GM12865 (cell line): ENCODE results near the gene ADCY5.

Source experiments
- DNase-seq: peaks from one replicate; pipeline ENCODE4 v3.0.0; 2010; ENCODE audit warnings: low read depth
- H3K4me3 ChIP-seq: 2 replicates; pipeline ENCODE4 v1.5.1; 2011; ENCODE audit warnings: mild to moderate bottlenecking, low read depth, low read length, control low read depth
- CTCF ChIP-seq: IDR thresholded peaks from 2 replicates; pipeline ENCODE4 v1.5.1; 2011; ENCODE audit warnings: low read length, control low read depth, low read depth, inconsistent platforms; ENCODE audit not compliant: insufficient read depth; ENCODE audit errors: missing control alignments

The ADCY5 gene

GRCh38 chr3:123283657-123284398, 165.1 kb downstream of the ADCY5 start:
- no peak overlapping the region for H3K4me3 ChIP-seq
- no peak for TF ChIP-seq CTCF
- no peak for DNase-seq

- TF ChIP-seq CTCF, result no peak
- no peak overlapping the region for H3K4me3 ChIP-seq
- no peak for DNase-seq
Measured at GRCh38 chr3:123283074-123283473, 165.8 kb downstream of the ADCY5 start.

- DNase-seq, result no peak
- no peak overlapping the region for H3K4me3 ChIP-seq
- TF ChIP-seq CTCF, result no peak
Measured at GRCh38 chr3:123282461-123282860, 166.4 kb downstream of the ADCY5 start.

GRCh38 chr3:123281929-123282328, 167.0 kb downstream of the ADCY5 start:
- no peak for TF ChIP-seq CTCF
- H3K4me3 ChIP-seq, result no peak overlapping the region
- no peak for DNase-seq

GRCh38 chr3:123281406-123281805, 167.5 kb downstream of the ADCY5 start:
- no peak for TF ChIP-seq CTCF
- DNase-seq, result no peak
- no peak overlapping the region for H3K4me3 ChIP-seq

- no peak for TF ChIP-seq CTCF
- DNase-seq, result no peak
- no peak overlapping the region for H3K4me3 ChIP-seq
Measured at GRCh38 chr3:123279121-123279520, 169.8 kb downstream of the ADCY5 start.

- TF ChIP-seq CTCF, result no peak
- no peak overlapping the region for H3K4me3 ChIP-seq
Measured at GRCh38 chr3:123278446-123278845, 170.4 kb downstream of the ADCY5 start.

More at GRCh38 chr3:123278446-123278845, 170.4 kb downstream of the ADCY5 start:
- no peak for DNase-seq
